Osteoblast (primary cell): ENCODE data around the gene SPTAN1. TPM values are rescaled to one million over a fixed set of nuclear protein-coding genes. Genes with fewer than 3 reads are reported as not detected.

ENCODE experiments used
- DNase-seq: peaks from one replicate; pipeline ENCODE4 v3.0.0; 2011; ENCODE audit warnings: low spot score, mixed read lengths; ENCODE audit not compliant: insufficient read length; ENCODE audit errors: missing footprints
- H2AFZ ChIP-seq: 2 replicates; pipeline ENCODE4 v1.6.0; 2011; ENCODE audit warnings: mild to moderate bottlenecking, low read length
- H3K27ac ChIP-seq: 2 replicates; pipeline ENCODE4 v1.5.1; 2011; ENCODE audit warnings: mild to moderate bottlenecking, low read depth, low read length, moderate library complexity
- H3K27me3 ChIP-seq: 2 replicates; pipeline ENCODE4 v1.6.0; 2012; ENCODE audit warnings: mild to moderate bottlenecking, control low read depth, inconsistent platforms, low read length, moderate library complexity; ENCODE audit not compliant: insufficient read depth
- H3K36me3 ChIP-seq: 2 replicates; pipeline ENCODE4 v1.5.1; 2011; ENCODE audit warnings: mild to moderate bottlenecking, low read length, control low read depth, moderate library complexity; ENCODE audit not compliant: insufficient read depth
- H3K4me1 ChIP-seq: 2 replicates; pipeline ENCODE4 v1.5.1; 2011; ENCODE audit warnings: mild to moderate bottlenecking, low read length, control low read depth, moderate library complexity; ENCODE audit not compliant: insufficient read depth
- H3K4me2 ChIP-seq: 2 replicates; pipeline ENCODE4 v1.6.0; 2011; ENCODE audit warnings: mild to moderate bottlenecking, low read length; ENCODE audit not compliant: insufficient read depth
- H3K4me3 ChIP-seq: fragments of 200-600 bp; sonication (generic); 3 replicates; pipeline ENCODE4 v1.5.1; 2012; ENCODE audit warnings: mild to moderate bottlenecking, low read length, inconsistent platforms; ENCODE audit not compliant: insufficient read depth
- H3K79me2 ChIP-seq: 2 replicates; pipeline ENCODE4 v1.6.0; 2012; ENCODE audit warnings: mild to moderate bottlenecking, low read length, control low read depth, inconsistent platforms; ENCODE audit not compliant: insufficient read depth
- H3K9me3 ChIP-seq: 2 replicates; pipeline ENCODE4 v1.5.1; 2011; ENCODE audit warnings: low read depth, low read length, control low read depth
- H4K20me1 ChIP-seq: 2 replicates; pipeline ENCODE4 v1.6.0; 2012; ENCODE audit warnings: mild to moderate bottlenecking, low read length, control low read depth; ENCODE audit not compliant: insufficient read depth
- CTCF ChIP-seq: IDR thresholded peaks from 2 replicates; pipeline ENCODE4 v1.5.1; 2011; ENCODE audit warnings: mild to moderate bottlenecking, low read depth, low read length, moderate library complexity; ENCODE audit errors: extremely low read depth
- total RNA-seq: library from RNA; depleted of rRNA; stranded (reverse); fragments of >200 nt; gene quantifications from 2 replicates; pipeline ENCODE4 v1.2.3, GENCODE V29; 2012

SPTAN1 gene
- total RNA-seq, 1 donor = 354 TPM

- Histone ChIP-seq H3K4me2 (no peak overlapping the region), H3K36me3 (no peaks in the 10 kb centered on the region), H4K20me1 (no peaks in the 10 kb centered on the region), H3K27ac (no peak overlapping the region), H3K9me3 (no peaks in the 10 kb centered on the region), H3K4me3 (no peak overlapping the region), H3K79me2 (no peaks in the 10 kb centered on the region), H2AFZ (no peak overlapping the region), H3K4me1 (peaks cover 2% of the 10 kb centered on the region), H3K27me3 (no peaks in the 10 kb centered on the region)
- no peak for DNase-seq
- no peak for TF ChIP-seq CTCF
These were observed 101.5 kb downstream of the SPTAN1 start for GRCh38 chr9:128653908-128654307.

GRCh38 chr9:128654481-128654880 lies 102.1 kb downstream of the SPTAN1 start:
- no peak for DNase-seq
- Histone ChIP-seq H3K9me3 (no peaks in the 10 kb centered on the region), H3K36me3 (no peaks in the 10 kb centered on the region), H3K79me2 (no peaks in the 10 kb centered on the region), H4K20me1 (no peaks in the 10 kb centered on the region), H3K4me1 (peaks cover 2% of the 10 kb centered on the region), H2AFZ (no peak overlapping the region), H3K4me2 (no peak overlapping the region), H3K27me3 (no peaks in the 10 kb centered on the region), H3K27ac (no peak overlapping the region), H3K4me3 (no peak overlapping the region)
- no peak for TF ChIP-seq CTCF

GRCh38 chr9:128656416-128657343 lies 104.3 kb downstream of the SPTAN1 start, which contains the start of gene DYNC2I2:
Gene DYNC2I2 (minus strand): TSS chr9:128656847. CDS start chr9:128656726, 121 bp downstream.
- Histone ChIP-seq H3K4me3 (peak within 1 kb of the TSS; percentile 93), H3K36me3 (no peaks in the 10 kb centered on the region), H3K27ac (peak within 1 kb of the TSS; percentile 99), H2AFZ (peak within 1 kb of the TSS; percentile 97), H4K20me1 (no peaks in the 10 kb centered on the region), H3K4me1 (peaks cover 2% of the 10 kb centered on the region), H3K4me2 (peak within 1 kb of the TSS; percentile 97), H3K9me3 (no peaks in the 10 kb centered on the region), H3K79me2 (no peaks in the 10 kb centered on the region), H3K27me3 (no peaks in the 10 kb centered on the region)
- DNase-seq = peak; percentile 100
- TF ChIP-seq CTCF = no peak

GRCh38 chr9:128657344-128657704 lies 104.9 kb downstream of the SPTAN1 start:
- Histone ChIP-seq H4K20me1 (no peaks in the 10 kb centered on the region), H3K4me1 (peaks cover 2% of the 10 kb centered on the region), H3K9me3 (no peaks in the 10 kb centered on the region), H3K27ac (peak overlapping the region; percentile 99), H3K27me3 (no peaks in the 10 kb centered on the region), H3K4me3 (peak overlapping the region; percentile 93), H3K79me2 (no peaks in the 10 kb centered on the region), H2AFZ (peak overlapping the region; percentile 97), H3K4me2 (peak overlapping the region; percentile 97), H3K36me3 (no peaks in the 10 kb centered on the region)
- no peak for TF ChIP-seq CTCF
- no peak for DNase-seq
